ENCODE measurements around the gene LRP1-AS. TPM values are rescaled to one million over a fixed set of nuclear protein-coding genes. Genes with fewer than 3 reads are reported as not detected.
A peak's percentile ranks its signal among the peaks of the same experiment; 100 is the strongest.

The LRP1-AS gene
- not detected for total RNA-seq

DNA sequence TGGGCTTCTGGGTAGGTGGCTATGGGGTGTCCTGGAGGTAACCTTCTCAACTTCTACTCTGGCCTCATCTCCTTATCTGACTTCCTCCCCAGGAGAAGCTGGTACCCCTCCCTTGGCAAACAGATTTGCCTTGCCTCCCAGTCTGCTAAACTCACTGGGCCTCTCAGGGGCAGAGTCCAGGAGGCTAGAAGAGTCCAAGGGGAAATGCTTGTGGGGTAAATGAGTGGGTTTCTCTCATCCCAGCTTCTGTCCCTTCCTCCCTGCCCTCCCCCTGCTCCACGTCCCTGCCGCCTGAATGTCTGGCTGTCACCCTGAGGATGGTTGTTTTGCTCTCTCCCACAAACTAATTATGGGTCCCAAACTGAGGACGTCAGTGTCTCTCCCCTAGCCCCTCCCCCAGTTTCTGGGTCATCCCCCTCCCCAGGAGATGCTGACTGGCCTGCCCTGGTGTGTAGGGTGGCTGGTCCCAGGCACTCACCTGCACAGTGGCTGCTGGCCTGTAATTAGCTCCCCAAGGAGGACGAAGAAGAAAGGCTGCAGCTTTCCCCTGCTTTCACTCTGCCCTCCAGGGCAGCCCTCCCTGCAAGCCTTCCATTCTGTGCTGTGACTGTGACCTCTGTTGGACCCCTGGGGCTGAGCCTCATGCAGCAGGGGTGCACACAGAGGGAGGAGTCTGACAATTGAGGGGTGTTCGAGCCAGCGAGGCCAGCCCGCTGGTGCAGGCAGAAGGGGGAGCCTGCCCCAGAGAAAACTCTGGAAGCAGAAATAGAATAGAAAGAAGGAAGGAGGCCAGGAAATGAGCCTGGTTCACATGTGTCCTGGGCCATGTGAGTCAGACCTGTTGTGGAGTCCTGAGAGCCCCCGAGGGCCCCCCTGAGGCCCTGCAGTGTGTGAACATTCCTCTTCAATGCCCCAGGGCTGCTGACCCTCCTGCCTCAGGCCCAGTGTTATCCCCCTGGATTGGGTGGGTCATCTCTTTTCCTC lies at the start of gene LRP1-AS:
TSS of gene LRP1-AS (minus strand) at position 659 of the 984 bp plus-strand sequence.
- no peaks in the 10 kb centered on the region for H3K27me3 Mint-ChIP-seq
- H3K4me1 Mint-ChIP-seq: peaks cover 8% of the 10 kb centered on the region
- H3K4me3 Mint-ChIP-seq: no peak within 1 kb of the TSS
- no peak within 1 kb of the TSS for H3K27ac Mint-ChIP-seq
- H3K9me3 Mint-ChIP-seq: no peaks in the 10 kb centered on the region
- DNase-seq: no peak
- H3K36me3 Mint-ChIP-seq (ENCODE audit: low read depth): no peaks in the 10 kb centered on the region
- POLR2A ChIA-PET: no interaction called here
- CTCF ChIA-PET: interaction anchor here (0.9 to 2.4 kb wide), 4 partner anchors 16 to 69 kb away, joined by 3 to 7 read pairs (median 6); partner anchors contain the start of gene NXPH4

GRCh38 chr12:57196956-57197355 lies 49.5 kb upstream of the LRP1-AS start:
- H3K27ac Mint-ChIP-seq: no peak overlapping the region
- CTCF ChIA-PET: interaction anchor here (0.8 to 2.4 kb wide), 5 partner anchors 17 to 46 kb away, joined by 3 to 13 read pairs (median 3); no protein-coding TSS in a partner anchor

DNA sequence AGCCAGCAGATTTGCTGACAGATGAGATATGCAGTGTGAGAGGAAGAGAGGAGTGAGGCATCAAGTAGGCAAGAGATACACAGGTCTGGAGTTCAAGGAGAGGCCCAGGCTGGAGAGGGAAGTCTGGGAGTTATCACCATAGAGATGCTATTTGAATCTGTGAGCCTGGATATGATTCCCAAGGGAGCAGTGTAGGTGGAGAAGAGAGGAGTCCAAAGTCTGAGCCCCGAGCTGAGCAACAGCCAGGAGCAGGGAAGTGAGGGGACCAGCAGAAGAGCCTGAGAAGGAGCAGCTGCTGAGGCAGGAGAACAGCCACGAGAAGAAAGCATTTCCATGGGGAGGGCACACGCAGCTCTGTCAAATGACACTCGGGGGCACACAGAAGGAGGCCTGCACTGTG lies 49.0 kb upstream of the LRP1-AS start:
- Mint-ChIP-seq H3K9me3 (no peaks in the 10 kb centered on the region), H3K36me3 (ENCODE audit: low read depth) (no peaks in the 10 kb centered on the region), H3K27me3 (no peaks in the 10 kb centered on the region), H3K27ac (no peak overlapping the region), H3K4me3 (no peak overlapping the region), H3K4me1 (no peaks in the 10 kb centered on the region)
- POLR2A ChIA-PET: interaction anchor here (0.6 kb wide), 1 partner anchor 44 kb away, joined by 3 read pairs; no protein-coding TSS in a partner anchor
- DNase-seq: no peak
- CTCF ChIA-PET: interaction anchor here (0.8 to 2.4 kb wide), 5 partner anchors 17 to 46 kb away, joined by 3 to 13 read pairs (median 3); no protein-coding TSS in a partner anchor

More at GRCh38 chr12:57196956-57197355, 49.5 kb upstream of the LRP1-AS start:
- POLR2A ChIA-PET: interaction anchor here (0.6 kb wide), 1 partner anchor 44 kb away, joined by 3 read pairs; no protein-coding TSS in a partner anchor
- no peak overlapping the region for H3K4me3 Mint-ChIP-seq
- no peaks in the 10 kb centered on the region for H3K36me3 Mint-ChIP-seq (ENCODE audit: low read depth)
- H3K9me3 Mint-ChIP-seq: no peaks in the 10 kb centered on the region
- no peak for DNase-seq
- H3K4me1 Mint-ChIP-seq: no peaks in the 10 kb centered on the region
- no peaks in the 10 kb centered on the region for H3K27me3 Mint-ChIP-seq

- ChIA-PET POLR2A (no interaction called here), CTCF (interaction anchor here (2.4 kb wide), 1 partner anchor 18 kb away, joined by 13 read pairs; no protein-coding TSS in a partner anchor)
These were observed 48.4 kb upstream of the LRP1-AS start for GRCh38 chr12:57195611-57196371.

GRCh38 chr12:57195186-57195585 lies 47.8 kb upstream of the LRP1-AS start:
- Mint-ChIP-seq H3K4me3 (no peak overlapping the region), H3K27me3 (no peaks in the 10 kb centered on the region), H3K27ac (peak overlapping the region; percentile 22), H3K36me3 (ENCODE audit: low read depth) (no peaks in the 10 kb centered on the region), H3K9me3 (no peaks in the 10 kb centered on the region), H3K4me1 (no peaks in the 10 kb centered on the region)
- ChIA-PET POLR2A (no interaction called here), CTCF (no interaction called here)
- DNase-seq: no peak

More at GRCh38 chr12:57195611-57196371, 48.4 kb upstream of the LRP1-AS start:
- H3K4me1 Mint-ChIP-seq: no peaks in the 10 kb centered on the region
- no peaks in the 10 kb centered on the region for H3K36me3 Mint-ChIP-seq (ENCODE audit: low read depth)
- DNase-seq: no peak
- H3K4me3 Mint-ChIP-seq: no peak overlapping the region
- H3K27me3 Mint-ChIP-seq: no peaks in the 10 kb centered on the region
- no peak overlapping the region for H3K27ac Mint-ChIP-seq
- no peaks in the 10 kb centered on the region for H3K9me3 Mint-ChIP-seq

DNA sequence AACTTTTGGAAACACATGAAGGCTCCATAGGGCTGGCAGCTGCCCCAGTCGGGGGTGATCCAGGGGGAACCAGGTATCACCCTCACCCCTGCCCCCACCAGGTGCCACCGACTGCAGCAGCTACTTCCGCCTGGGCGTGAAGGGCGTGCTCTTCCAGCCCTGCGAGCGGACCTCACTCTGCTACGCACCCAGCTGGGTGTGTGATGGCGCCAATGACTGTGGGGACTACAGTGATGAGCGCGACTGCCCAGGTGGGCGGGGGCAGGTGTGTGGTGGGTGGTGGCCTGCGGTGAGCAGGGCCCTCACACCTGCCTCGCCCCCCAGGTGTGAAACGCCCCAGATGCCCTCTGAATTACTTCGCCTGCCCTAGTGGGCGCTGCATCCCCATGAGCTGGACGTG lies 46.8 kb upstream of the LRP1-AS start:
- no peak overlapping the region for H3K27ac Mint-ChIP-seq
- CTCF ChIA-PET: interaction anchor here (1.5 kb wide), 1 partner anchor 11 kb away, joined by 5 read pairs; no protein-coding TSS in a partner anchor
- DNase-seq: no peak
- H3K36me3 Mint-ChIP-seq (ENCODE audit: low read depth): no peaks in the 10 kb centered on the region
- no peaks in the 10 kb centered on the region for H3K4me1 Mint-ChIP-seq
- H3K4me3 Mint-ChIP-seq: no peak overlapping the region
- no peaks in the 10 kb centered on the region for H3K27me3 Mint-ChIP-seq
- H3K9me3 Mint-ChIP-seq: no peaks in the 10 kb centered on the region
- POLR2A ChIA-PET: no interaction called here

DNA sequence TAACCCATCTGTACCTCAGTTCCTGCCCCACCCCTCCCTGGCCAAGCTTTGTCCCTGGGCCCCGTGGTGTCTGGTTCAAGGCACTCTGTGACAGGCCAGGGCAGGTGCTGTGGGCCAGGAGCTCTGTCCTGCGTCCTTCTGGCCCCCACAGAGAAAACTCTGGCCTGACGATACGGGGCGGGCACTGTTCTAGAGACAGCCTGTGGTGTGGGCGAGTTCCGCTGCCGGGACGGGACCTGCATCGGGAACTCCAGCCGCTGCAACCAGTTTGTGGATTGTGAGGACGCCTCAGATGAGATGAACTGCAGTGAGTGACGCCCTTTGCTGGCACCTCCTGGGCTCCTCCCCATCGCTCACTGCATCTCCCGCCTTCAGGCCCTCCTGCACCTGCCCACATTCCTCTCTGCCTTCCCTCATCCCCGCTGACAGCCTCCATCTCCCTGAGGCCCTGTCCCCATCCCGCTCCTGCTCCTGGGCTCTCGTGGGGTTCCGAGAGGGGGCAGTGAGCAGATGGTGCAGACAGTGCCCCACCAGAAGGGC lies 46.4 kb upstream of the LRP1-AS start:
- Mint-ChIP-seq H3K36me3 (ENCODE audit: low read depth) (no peaks in the 10 kb centered on the region), H3K9me3 (no peaks in the 10 kb centered on the region), H3K27me3 (no peaks in the 10 kb centered on the region), H3K4me1 (no peaks in the 10 kb centered on the region), H3K4me3 (no peak overlapping the region), H3K27ac (no peak overlapping the region)
- ChIA-PET POLR2A (no interaction called here), CTCF (interaction anchor here (1.1 to 1.5 kb wide), 2 partner anchors 11 to 20 kb away, joined by 5 to 7 read pairs; no protein-coding TSS in a partner anchor)
- no peak for DNase-seq

GRCh38 chr12:57192920-57193319 lies 45.5 kb upstream of the LRP1-AS start:
- Mint-ChIP-seq H3K27ac (no peak overlapping the region), H3K27me3 (no peaks in the 10 kb centered on the region), H3K36me3 (ENCODE audit: low read depth) (no peaks in the 10 kb centered on the region), H3K4me3 (no peak overlapping the region), H3K9me3 (no peaks in the 10 kb centered on the region), H3K4me1 (no peaks in the 10 kb centered on the region)
- DNase-seq: no peak
- CTCF ChIA-PET: interaction anchor here (0.6 to 1.5 kb wide), 3 partner anchors 10 to 427 kb away, joined by 4 to 7 read pairs (median 5); no protein-coding TSS in a partner anchor
- POLR2A ChIA-PET: no interaction called here

GRCh38 chr12:57191410-57191809 lies 44.0 kb upstream of the LRP1-AS start:
- Mint-ChIP-seq H3K27ac (no peak overlapping the region), H3K9me3 (no peaks in the 10 kb centered on the region)

DNA sequence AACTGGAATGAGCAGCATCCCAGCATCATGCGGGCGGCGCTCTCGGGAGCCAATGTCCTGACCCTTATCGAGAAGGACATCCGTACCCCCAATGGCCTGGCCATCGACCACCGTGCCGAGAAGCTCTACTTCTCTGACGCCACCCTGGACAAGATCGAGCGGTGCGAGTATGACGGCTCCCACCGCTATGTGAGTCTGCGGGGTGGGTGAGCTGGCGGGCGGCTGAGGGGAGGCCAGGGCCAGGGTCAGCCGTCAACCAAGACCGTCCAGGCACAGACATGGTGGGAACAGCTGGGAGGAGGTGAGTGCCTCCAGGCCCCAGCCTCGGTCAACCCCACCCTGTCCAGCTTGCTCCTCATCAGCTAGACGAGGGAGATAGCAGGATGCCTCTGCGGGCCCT lies 43.4 kb upstream of the LRP1-AS start:
- Mint-ChIP-seq H3K36me3 (ENCODE audit: low read depth) (no peaks in the 10 kb centered on the region), H3K9me3 (no peaks in the 10 kb centered on the region), H3K4me1 (no peaks in the 10 kb centered on the region), H3K27me3 (no peaks in the 10 kb centered on the region), H3K4me3 (no peak overlapping the region), H3K27ac (no peak overlapping the region)
- ChIA-PET CTCF (interaction anchor here (1.2 to 2.7 kb wide), 4 partner anchors 10 to 38 kb away, joined by 3 to 10 read pairs (median 4); partner anchors contain the start of gene SHMT2), POLR2A (no interaction called here)
- DNase-seq: no peak

More at GRCh38 chr12:57191410-57191809, 44.0 kb upstream of the LRP1-AS start:
- CTCF ChIA-PET: interaction anchor here (0.6 to 2.7 kb wide), 5 partner anchors 11 to 79 kb away, joined by 3 to 10 read pairs (median 4); partner anchors contain the start of gene SHMT2
- Mint-ChIP-seq H3K36me3 (ENCODE audit: low read depth) (no peaks in the 10 kb centered on the region), H3K4me1 (no peaks in the 10 kb centered on the region), H3K27me3 (no peaks in the 10 kb centered on the region), H3K4me3 (no peak overlapping the region)
- POLR2A ChIA-PET: no interaction called here
- no peak for DNase-seq

GRCh38 chr12:57190037-57190436 lies 42.6 kb upstream of the LRP1-AS start:
- no peaks in the 10 kb centered on the region for H3K9me3 Mint-ChIP-seq
- H3K36me3 Mint-ChIP-seq (ENCODE audit: low read depth): no peaks in the 10 kb centered on the region
- no peaks in the 10 kb centered on the region for H3K27me3 Mint-ChIP-seq
- no peak overlapping the region for H3K4me3 Mint-ChIP-seq
- ChIA-PET POLR2A (no interaction called here), CTCF (interaction anchor here (1.1 to 2.7 kb wide), 4 partner anchors 9 to 39 kb away, joined by 3 to 10 read pairs (median 4); partner anchors contain the start of gene SHMT2)
- no peak overlapping the region for H3K27ac Mint-ChIP-seq
- DNase-seq: no peak
- H3K4me1 Mint-ChIP-seq: no peaks in the 10 kb centered on the region

DNA sequence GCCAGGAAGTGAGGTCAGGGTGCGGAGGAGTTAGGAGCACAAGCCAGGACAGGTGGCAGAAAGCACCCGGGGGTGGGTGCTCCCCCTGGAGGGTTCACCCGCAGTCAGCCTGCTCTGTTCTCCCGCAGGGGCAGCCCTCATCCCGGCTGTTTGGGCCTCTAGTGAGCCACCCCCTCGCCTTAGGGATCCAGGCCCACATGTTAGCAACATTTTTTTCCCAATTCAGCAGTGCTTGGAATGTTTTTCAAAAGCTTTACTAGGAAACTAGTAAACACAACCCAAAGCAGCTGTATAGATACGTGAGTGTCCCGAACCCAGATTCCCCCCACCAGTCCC lies 40.6 kb upstream of the LRP1-AS start:
- Mint-ChIP-seq H3K36me3 (ENCODE audit: low read depth) (no peaks in the 10 kb centered on the region), H3K27me3 (no peaks in the 10 kb centered on the region), H3K4me1 (peaks cover under 1% of the 10 kb centered on the region), H3K4me3 (no peak overlapping the region), H3K27ac (no peak overlapping the region), H3K9me3 (no peaks in the 10 kb centered on the region)
- CTCF ChIA-PET: interaction anchor here (1.0 to 1.9 kb wide), 7 partner anchors 12 to 122 kb away, joined by 3 to 7 read pairs (median 4); partner anchors contain the start of gene STAT6
- DNase-seq: no peak
- POLR2A ChIA-PET: interaction anchor here (0.6 kb wide), 1 partner anchor 1322 kb away, joined by 13 read pairs; no protein-coding TSS in a partner anchor
